Hepatocyte (in vitro differentiated cells): Measurements from ENCODE around the gene VPS13D. TPM values are rescaled to one million over a fixed set of nuclear protein-coding genes. Genes with fewer than 3 reads are reported as not detected.

Experiments
- DNase-seq: peaks from one replicate; pipeline ENCODE4 v3.0.0-alpha.2; 2016; ENCODE audit warnings: low spot score
- H2AFZ ChIP-seq: fragments of 200-600 bp; sonication (generic); 2 replicates; pipeline ENCODE4 v1.6.0; 2016; ENCODE audit warnings: antibody characterized with exemption, mild to moderate bottlenecking
- H3K27ac ChIP-seq: fragments of 200-600 bp; sonication (generic); 2 replicates; pipeline ENCODE4 v1.5.1; 2016; ENCODE audit warnings: mild to moderate bottlenecking
- H3K27me3 ChIP-seq: fragments of 200-600 bp; sonication (generic); 2 replicates; pipeline ENCODE4 v1.6.1; 2016
- H3K36me3 ChIP-seq: fragments of 200-600 bp; sonication (generic); replicated peaks from 2 replicates; pipeline ENCODE4 v1.5.1; 2016; ENCODE audit warnings: low read depth; ENCODE audit not compliant: insufficient read depth
- H3K4me1 ChIP-seq: fragments of 200-600 bp; sonication (generic); 2 replicates; pipeline ENCODE4 v1.5.1; 2016; ENCODE audit warnings: mild to moderate bottlenecking, moderate library complexity; ENCODE audit not compliant: insufficient read depth
- H3K4me2 ChIP-seq: fragments of 200-600 bp; sonication (generic); 2 replicates; pipeline ENCODE4 v1.6.0; 2016
- H3K4me3 ChIP-seq: fragments of 200-600 bp; sonication (generic); 2 replicates; pipeline ENCODE4 v1.5.1; 2016; ENCODE audit warnings: mild to moderate bottlenecking
- H3K79me2 ChIP-seq: fragments of 200-600 bp; sonication (generic); 2 replicates; pipeline ENCODE4 v1.6.0; 2017; ENCODE audit warnings: mild to moderate bottlenecking
- H3K9me2 ChIP-seq: fragments of 200-600 bp; sonication (generic); replicated peaks from 2 replicates; pipeline ENCODE4 v1.6.0; 2017; ENCODE audit warnings: mild to moderate bottlenecking; ENCODE audit not compliant: insufficient read depth
- H3K9me3 ChIP-seq: fragments of 200-600 bp; sonication (generic); 2 replicates; pipeline ENCODE4 v1.5.1; 2016; ENCODE audit warnings: low read depth, mild to moderate bottlenecking
- H4K20me1 ChIP-seq: fragments of 200-600 bp; sonication (generic); 2 replicates; pipeline ENCODE4 v1.6.0; 2016; ENCODE audit warnings: mild to moderate bottlenecking; ENCODE audit not compliant: insufficient read depth, poor library complexity, severe bottlenecking
- CTCF ChIP-seq: fragments of 200-600 bp; sonication (generic); IDR thresholded peaks from 2 replicates; pipeline ENCODE4 v1.5.1; 2016; ENCODE audit warnings: antibody characterized with exemption, mild to moderate bottlenecking; ENCODE audit not compliant: poor library complexity
- EZH2 ChIP-seq: fragments of 200-600 bp; sonication (generic); IDR thresholded peaks from 2 replicates; pipeline ENCODE4 v1.6.1; 2016; ENCODE audit warnings: antibody characterized with exemption, mild to moderate bottlenecking, borderline replicate concordance
- EZH2phosphoT487 ChIP-seq: fragments of 200-600 bp; sonication (generic); IDR thresholded peaks from one replicate; pipeline ENCODE4 v1.6.1; 2018; ENCODE audit warnings: antibody characterized with exemption, mild to moderate bottlenecking, low read depth, moderate library complexity; ENCODE audit not compliant: unreplicated experiment, severe bottlenecking
- WGBS: methylation state at CpG from one replicate; pipeline ENCODE4 v1.1.6; 2016; ENCODE audit warnings: low lambda C conversion rate; ENCODE audit errors: missing lambda C conversion rate; 5-methylcytosine and 5-hydroxymethylcytosine counted together
- polyA plus RNA-seq: library from polyadenylated mRNA; unstranded; fragments of >200 nt; fragmentation: Nextera tagmentation; extraction: Ambion mirVana; gene quantifications from 2 replicates; pipeline ENCODE4 v1.2.1, GENCODE V29; 2016
- total RNA-seq: library from RNA; depleted of rRNA; stranded (reverse); fragments of >200 nt; gene quantifications from 2 replicates; pipeline ENCODE4 v1.2.3, GENCODE V29; 2014

Gene VPS13D
- total and polyA plus RNA-seq, 2 experiments from 2014 or later, result 7.3 to 32.2 TPM

- Histone ChIP-seq H3K4me2 (no peak overlapping the region), H3K27me3 (no peaks in the 10 kb centered on the region), H3K79me2 (no peaks in the 10 kb centered on the region), H4K20me1 (no peaks in the 10 kb centered on the region), H2AFZ (no peak overlapping the region), H3K9me2 (no peaks in the 10 kb centered on the region), H3K4me3 (no peak overlapping the region), H3K9me3 (no peaks in the 10 kb centered on the region), H3K27ac (no peak overlapping the region), H3K4me1 (peaks cover 20% of the 10 kb centered on the region), H3K36me3 (no peaks in the 10 kb centered on the region)
- WGBS, result 52% methylated on average over 3 of the region's 3 CpGs
- no peak for DNase-seq
- no peak for TF ChIP-seq EZH2
- no peak for TF ChIP-seq CTCF
- no peak for TF ChIP-seq EZH2phosphoT487
Measured at GRCh38 chr1:12359359-12360133, 129.7 kb downstream of the VPS13D start.

GRCh38 chr1:12368646-12369045, 138.8 kb downstream of the VPS13D start:
- WGBS, result 76% methylated on average over 2 of the region's 2 CpGs

GRCh38 chr1:12369258-12369657, 139.4 kb downstream of the VPS13D start:
- Histone ChIP-seq H3K36me3 (no peaks in the 10 kb centered on the region), H3K4me1 (no peaks in the 10 kb centered on the region), H3K27me3 (no peaks in the 10 kb centered on the region), H3K27ac (no peak overlapping the region), H3K4me3 (no peak overlapping the region), H3K9me3 (no peaks in the 10 kb centered on the region), H3K9me2 (no peaks in the 10 kb centered on the region), H4K20me1 (no peaks in the 10 kb centered on the region), H2AFZ (no peak overlapping the region), H3K4me2 (no peak overlapping the region), H3K79me2 (no peaks in the 10 kb centered on the region)
- TF ChIP-seq EZH2phosphoT487 (no peak), EZH2 (no peak), CTCF (no peak)
- DNase-seq, result no peak
- 76% methylated on average over 6 of the region's 6 CpGs for WGBS

More at GRCh38 chr1:12368646-12369045, 138.8 kb downstream of the VPS13D start:
- Histone ChIP-seq H2AFZ (no peak overlapping the region), H3K4me1 (no peaks in the 10 kb centered on the region), H3K4me2 (no peak overlapping the region), H3K79me2 (no peaks in the 10 kb centered on the region), H3K4me3 (no peak overlapping the region), H4K20me1 (no peaks in the 10 kb centered on the region), H3K27ac (no peak overlapping the region), H3K9me2 (no peaks in the 10 kb centered on the region), H3K9me3 (no peaks in the 10 kb centered on the region), H3K36me3 (no peaks in the 10 kb centered on the region), H3K27me3 (no peaks in the 10 kb centered on the region)
- no peak for DNase-seq
- no peak for TF ChIP-seq EZH2phosphoT487
- no peak for TF ChIP-seq CTCF
- no peak for TF ChIP-seq EZH2
